Naive B cell (primary cell): ENCODE data around the gene VWCE. TPM values are rescaled to one million over a fixed set of nuclear protein-coding genes. Genes with fewer than 3 reads are reported as not detected.

Experiments used
- ATAC-seq, 2 donors: fragments of 150-1000 bp; cut with Tn5 transposase; 2 replicates each; pipeline ENCODE4 v1.10.0; 2021; ENCODE audit warnings: low read depth in 2 of 2, mild to moderate bottlenecking in 2 of 2, moderate library complexity in 2 of 2
- DNase-seq: peaks from one replicate; pipeline ENCODE4 v3.0.0; 2022
- H3K27ac Mint-ChIP-seq, 6 donors: one replicate each; pipeline ENCODE4 v1.8.0; 2020 to 2022; ENCODE audit warnings: mild to moderate bottlenecking in 6 of 6, mixed read lengths in 6 of 6, moderate library complexity in 5 of 6, inconsistent platforms in 2 of 6
- H3K27me3 Mint-ChIP-seq, 3 donors: one replicate each; pipeline ENCODE4 v1.8.0; 2021 to 2022; ENCODE audit warnings: mixed read lengths in 3 of 3, mild to moderate bottlenecking in 1 of 3
- H3K36me3 Mint-ChIP-seq, 2 donors: one replicate each; pipeline ENCODE4 v1.8.0; 2020 to 2022; ENCODE audit warnings: mixed read lengths in 2 of 2, inconsistent platforms in 1 of 2, mild to moderate bottlenecking in 1 of 2
- H3K4me1 Mint-ChIP-seq, 3 donors: one replicate each; pipeline ENCODE4 v1.8.0; 2020 to 2022; ENCODE audit warnings: mixed read lengths in 3 of 3, inconsistent platforms in 1 of 3, mild to moderate bottlenecking in 1 of 3, moderate library complexity in 1 of 3
- H3K4me3 Mint-ChIP-seq, 8 donors: one replicate each; pipeline ENCODE4 v1.8.0; 2020 to 2022; ENCODE audit warnings: mild to moderate bottlenecking in 8 of 8, mixed read lengths in 8 of 8, moderate library complexity in 8 of 8, inconsistent platforms in 2 of 8
- H3K9me3 Mint-ChIP-seq, 7 donors: one replicate each; pipeline ENCODE4 v1.8.0; 2020 to 2022; ENCODE audit warnings: mixed read lengths in 7 of 7, mild to moderate bottlenecking in 5 of 7, inconsistent platforms in 2 of 7, moderate library complexity in 1 of 7
- polyA plus RNA-seq, 6 donors: library from polyadenylated mRNA; unstranded; fragments of 300-500 nt; fragmentation: Illumina TruSeq; gene quantifications; one replicate each; pipeline ENCODE4 v1.2.3, GENCODE V29; 2021; ENCODE audit warnings: low read depth in 6 of 6

The VWCE gene
- polyA plus RNA-seq, 6 donors from 2014 or later, result 0.24 to 0.79 (median 0.76) TPM; not detected in 3

GRCh38 chr11:61287338-61287977 lies 7.7 kb downstream of the VWCE start:
- peak overlapping the region in 2 of 6 donors; percentile 58 to 64 for H3K27ac Mint-ChIP-seq

DNA sequence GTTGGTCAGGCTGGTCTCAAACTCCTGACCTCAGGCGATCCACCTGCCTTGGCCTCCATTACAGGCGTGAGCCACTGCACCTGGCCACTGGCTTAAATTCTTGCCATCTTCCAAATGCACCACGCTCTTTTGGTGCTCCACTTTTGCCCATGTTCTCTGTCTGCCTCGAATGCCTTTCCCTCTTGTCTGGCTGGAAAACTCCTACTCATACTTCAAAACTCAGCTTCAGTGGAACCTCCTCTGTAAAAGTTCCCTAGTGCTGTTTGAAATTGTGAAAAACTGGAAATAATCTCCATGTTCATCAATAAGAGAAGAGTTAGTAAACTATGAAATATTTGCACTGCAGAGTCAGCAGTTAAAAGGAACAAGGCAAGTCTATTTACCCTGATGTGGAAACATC lies 11.5 kb downstream of the VWCE start:
- H3K4me1 Mint-ChIP-seq, result peaks cover 0 to 3% (median 0%) of the 10 kb centered on the region in 3 donors
- H3K27me3 Mint-ChIP-seq, result no peaks in the 10 kb centered on the region
- peaks cover 0 to 9% (median 0%) of the 10 kb centered on the region in 7 donors for H3K9me3 Mint-ChIP-seq
- DNase-seq, result no peak
- no peak overlapping the region for H3K4me3 Mint-ChIP-seq
- peak overlapping the region in 1 of 6 donors; percentile 70 for H3K27ac Mint-ChIP-seq
- peaks cover 0 to 7% of the 10 kb centered on the region in 2 donors for H3K36me3 Mint-ChIP-seq
- ATAC-seq, result no peak

More at GRCh38 chr11:61287338-61287977, 7.7 kb downstream of the VWCE start:
- H3K36me3 Mint-ChIP-seq, result peaks cover 0 to 7% of the 10 kb centered on the region in 2 donors
- ATAC-seq (no peak), DNase-seq (no peak)
- no peaks in the 10 kb centered on the region for H3K4me1 Mint-ChIP-seq
- peaks cover 0 to 4% (median 0%) of the 10 kb centered on the region in 3 donors for H3K27me3 Mint-ChIP-seq
- H3K9me3 Mint-ChIP-seq, result peaks cover 0 to 5% (median 0%) of the 10 kb centered on the region in 7 donors
- H3K4me3 Mint-ChIP-seq, result peak overlapping the region in 1 of 8 donors; percentile 30

DNA sequence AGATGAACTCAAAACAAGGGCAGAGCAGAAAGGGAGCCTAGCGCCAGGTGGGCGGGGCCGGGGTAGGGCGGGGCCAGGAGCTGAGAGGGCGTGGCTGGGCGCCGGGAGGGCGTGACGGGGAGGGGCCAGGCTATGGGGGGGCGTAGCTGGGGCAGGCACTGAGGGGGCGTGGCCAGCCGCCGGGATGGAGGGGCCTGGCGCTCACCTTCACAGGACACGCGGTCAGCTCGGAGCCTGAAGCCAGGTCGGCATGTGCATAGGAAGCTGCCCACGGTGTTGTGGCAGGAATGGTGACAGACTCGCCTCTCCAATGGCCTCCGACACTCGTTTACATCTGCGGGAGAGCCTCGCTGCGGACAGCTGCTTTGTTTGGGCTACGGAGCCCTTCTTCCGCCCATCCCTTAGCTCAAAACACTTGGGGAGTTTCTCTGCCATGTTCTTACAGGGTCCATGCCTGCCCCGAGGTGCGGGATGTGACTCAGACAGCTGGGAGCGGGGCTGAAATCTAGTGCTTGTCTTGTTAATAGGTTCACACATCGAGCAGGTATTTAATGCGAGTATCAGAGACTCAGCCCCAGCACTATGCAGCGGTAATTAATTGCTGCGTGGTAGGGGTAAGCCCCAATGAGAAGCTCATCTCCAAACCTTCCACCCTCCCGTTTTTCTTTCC lies 13.4 kb downstream of the VWCE start:
- Mint-ChIP-seq H3K36me3 (peaks cover 0 to 7% of the 10 kb centered on the region in 2 donors), H3K9me3 (peaks cover 0 to 9% (median 0%) of the 10 kb centered on the region in 7 donors), H3K4me3 (no peak overlapping the region), H3K27ac (peak overlapping the region in 1 of 6 donors; percentile 5), H3K27me3 (no peaks in the 10 kb centered on the region), H3K4me1 (peaks cover 0 to 3% (median 0%) of the 10 kb centered on the region in 3 donors)
- peak in 1 of 2 donors; percentile 41 for ATAC-seq
- no peak for DNase-seq

DNA sequence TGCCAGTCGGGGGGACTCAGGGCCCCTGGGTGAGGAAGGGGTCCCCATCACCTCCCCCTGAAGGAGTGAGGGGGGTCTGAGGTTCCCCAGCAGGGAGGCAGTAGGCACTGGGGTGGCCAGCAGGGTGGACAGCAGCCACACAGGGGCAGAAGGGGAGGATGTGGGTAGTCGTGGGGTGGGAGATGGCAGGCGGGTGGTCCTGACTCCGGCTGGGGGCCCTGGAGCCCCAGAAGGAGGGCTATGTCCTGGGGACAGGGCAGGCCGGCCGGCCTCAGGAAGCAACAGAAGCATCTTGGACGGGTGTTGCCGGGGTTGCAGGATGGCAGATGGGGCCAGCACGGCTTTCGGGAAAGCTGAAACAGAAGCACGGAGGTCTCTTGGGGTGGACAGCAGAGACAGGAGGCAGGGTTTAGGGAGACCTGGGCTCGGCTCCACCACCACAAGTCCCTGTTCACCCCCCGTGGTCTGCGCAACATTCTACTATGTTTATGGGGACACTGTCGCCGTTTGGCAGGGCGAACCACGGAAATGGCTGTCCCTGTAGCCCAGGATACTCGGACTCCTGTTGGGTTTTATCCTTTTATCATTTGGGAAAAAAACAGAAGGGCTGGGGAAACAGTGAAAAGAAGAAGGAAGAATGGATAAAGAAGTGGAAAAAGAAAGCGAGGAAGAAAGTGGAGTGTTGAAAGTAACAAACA lies 14.1 kb downstream of the VWCE start:
- DNase-seq (no peak), ATAC-seq (no peak)
- Mint-ChIP-seq H3K27ac (peak overlapping the region in 1 of 6 donors; percentile 5), H3K36me3 (peaks cover 0 to 7% of the 10 kb centered on the region in 2 donors), H3K27me3 (no peaks in the 10 kb centered on the region), H3K4me1 (peaks cover 0 to 3% (median 0%) of the 10 kb centered on the region in 3 donors), H3K9me3 (peaks cover 0 to 9% (median 0%) of the 10 kb centered on the region in 7 donors), H3K4me3 (no peak overlapping the region)

DNA sequence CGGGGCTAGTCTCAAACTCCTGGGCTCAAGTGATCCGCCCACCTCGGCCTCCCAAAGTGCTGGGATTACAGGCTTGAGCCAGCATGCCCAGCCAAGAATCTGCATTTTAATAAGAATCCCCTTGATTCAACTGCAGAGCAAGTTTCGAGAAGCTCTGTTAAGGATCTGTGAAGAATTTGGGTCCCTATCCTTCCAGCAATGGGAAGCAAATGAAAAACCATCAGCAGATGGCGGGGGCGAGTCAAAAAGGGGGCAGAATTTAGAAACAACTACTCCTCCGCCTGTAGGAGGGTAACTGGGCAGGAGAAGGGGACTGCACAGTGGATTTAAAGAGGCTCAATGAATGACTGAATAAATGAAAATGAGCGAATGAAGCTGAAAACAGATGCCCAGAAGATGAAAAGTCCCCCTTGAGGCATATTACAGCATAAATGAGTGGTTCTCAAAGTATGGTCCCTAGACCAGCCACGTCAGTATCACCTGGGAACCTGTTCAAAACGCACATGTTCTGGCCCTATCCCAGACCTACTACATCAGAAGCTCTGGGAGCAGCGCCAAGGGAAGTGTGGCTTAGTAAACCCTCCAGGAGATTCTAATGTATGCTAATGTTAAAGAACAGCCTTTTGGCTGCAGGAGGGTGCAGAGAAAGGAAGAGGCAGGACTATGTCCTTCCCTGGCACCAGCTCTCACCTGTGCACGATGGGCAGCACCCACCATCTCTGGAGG lies 15.0 kb downstream of the VWCE start:
- no peak for DNase-seq

DNA sequence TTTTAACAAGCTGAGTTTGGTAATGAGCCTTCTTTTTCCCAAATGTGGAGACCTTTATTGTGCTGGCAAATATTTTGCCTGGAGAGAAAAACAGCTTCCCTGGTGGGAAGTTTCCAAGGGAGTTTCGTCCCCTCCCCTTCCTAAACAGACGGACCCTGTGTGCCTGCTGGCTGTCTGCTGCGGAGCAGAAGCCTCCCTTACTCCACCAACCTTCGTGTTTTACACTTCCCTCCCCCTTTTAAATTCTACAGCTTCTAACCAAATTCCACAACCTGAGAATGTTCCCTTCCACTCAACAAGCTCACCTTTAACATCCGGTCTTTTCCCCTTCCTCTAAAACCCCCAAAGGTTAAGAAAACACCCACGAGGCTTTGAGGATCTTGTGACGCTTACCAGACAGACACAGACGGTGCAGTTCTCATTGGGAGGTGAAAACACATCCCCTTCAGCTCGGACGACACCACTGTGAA lies 17.1 kb downstream of the VWCE start:
- H3K9me3 Mint-ChIP-seq, result peaks cover 0 to 4% (median 0%) of the 10 kb centered on the region in 7 donors
- no peaks in the 10 kb centered on the region for H3K27me3 Mint-ChIP-seq
- no peak for ATAC-seq
- H3K4me1 Mint-ChIP-seq, result peaks cover 0 to 3% (median 0%) of the 10 kb centered on the region in 3 donors
- DNase-seq, result no peak
- no peak overlapping the region for H3K4me3 Mint-ChIP-seq
- H3K27ac Mint-ChIP-seq, result no peak overlapping the region
- no peaks in the 10 kb centered on the region for H3K36me3 Mint-ChIP-seq

More for the DNA sequence above, 15.0 kb downstream of the VWCE start:
- ATAC-seq, result no peak
- no peaks in the 10 kb centered on the region for H3K27me3 Mint-ChIP-seq
- H3K4me3 Mint-ChIP-seq, result no peak overlapping the region
- H3K4me1 Mint-ChIP-seq, result peaks cover 0 to 3% (median 0%) of the 10 kb centered on the region in 3 donors
- H3K9me3 Mint-ChIP-seq, result peaks cover 0 to 9% (median 0%) of the 10 kb centered on the region in 7 donors
- peaks cover 0 to 7% of the 10 kb centered on the region in 2 donors for H3K36me3 Mint-ChIP-seq
- no peak overlapping the region for H3K27ac Mint-ChIP-seq

DNA sequence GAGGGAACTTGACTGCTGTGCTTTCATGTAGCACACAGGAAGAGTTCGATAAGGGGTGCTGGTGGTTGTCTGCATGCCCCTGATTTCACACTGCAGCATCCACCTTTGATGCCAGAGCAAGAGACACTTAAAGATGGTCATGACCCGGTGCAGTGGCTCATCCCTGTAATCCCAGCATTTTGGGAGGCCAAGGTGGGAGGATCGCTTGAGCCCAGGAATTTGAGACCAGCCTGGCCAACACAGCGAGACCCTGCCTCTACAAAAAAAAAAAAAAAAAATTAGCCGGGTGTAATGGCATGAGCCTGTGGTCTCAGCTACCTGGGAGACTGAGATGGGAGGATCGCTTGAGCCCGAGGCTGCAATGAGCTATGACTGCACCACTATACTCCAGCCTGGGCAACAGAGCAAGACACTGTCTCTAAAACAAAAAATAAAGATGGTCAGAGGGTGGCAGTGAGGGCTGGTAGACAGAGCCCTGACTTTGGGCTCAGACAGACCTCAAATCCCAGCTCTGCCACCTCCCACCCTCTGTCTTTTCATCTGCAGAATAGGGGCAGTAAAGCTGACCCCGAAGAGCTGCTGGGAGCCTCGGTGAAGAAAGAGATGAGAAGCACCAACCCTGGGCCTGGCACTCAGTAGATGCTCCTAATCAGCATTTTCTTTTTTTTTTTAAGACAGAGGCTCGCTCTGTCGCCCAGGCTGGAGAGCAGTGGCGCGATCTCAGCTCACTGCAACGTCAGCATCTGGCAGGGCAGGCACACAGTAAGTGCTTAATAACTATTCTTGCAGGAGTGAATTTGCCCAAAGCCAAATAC lies 17.7 kb downstream of the VWCE start:
- Mint-ChIP-seq H3K36me3 (no peaks in the 10 kb centered on the region), H3K27me3 (no peaks in the 10 kb centered on the region), H3K9me3 (peaks cover 0 to 4% (median 0%) of the 10 kb centered on the region in 7 donors), H3K27ac (no peak overlapping the region), H3K4me1 (peaks cover 0 to 3% (median 0%) of the 10 kb centered on the region in 3 donors), H3K4me3 (no peak overlapping the region)
- no peak for ATAC-seq
- DNase-seq, result no peak

GRCh38 chr11:61275191-61275590 lies 19.9 kb downstream of the VWCE start:
- H3K27me3 Mint-ChIP-seq, result no peaks in the 10 kb centered on the region
- H3K27ac Mint-ChIP-seq, result no peak overlapping the region
- no peak overlapping the region for H3K4me3 Mint-ChIP-seq
- no peaks in the 10 kb centered on the region for H3K9me3 Mint-ChIP-seq
- no peaks in the 10 kb centered on the region for H3K4me1 Mint-ChIP-seq
- no peaks in the 10 kb centered on the region for H3K36me3 Mint-ChIP-seq
- ATAC-seq, result no peak
- no peak for DNase-seq

DNA sequence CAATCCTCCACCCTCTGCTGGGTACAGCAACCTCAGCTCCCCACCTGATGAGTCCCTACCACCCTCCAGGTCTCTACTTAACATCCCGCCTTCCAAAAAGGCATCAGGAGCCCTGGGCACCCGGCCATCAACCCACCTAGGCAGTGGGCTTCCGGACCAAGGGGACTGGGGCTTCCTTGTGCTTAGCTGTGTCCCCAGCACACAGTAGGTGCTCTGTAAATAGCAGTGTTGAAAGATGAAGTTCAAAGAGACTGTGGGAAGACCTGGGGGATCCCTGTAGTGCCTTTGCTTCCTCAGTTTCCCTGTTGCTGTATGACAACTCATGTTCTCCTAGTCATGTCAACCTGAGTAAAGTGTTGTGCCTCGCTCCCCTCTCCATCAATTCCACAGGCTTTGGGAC lies 21.0 kb downstream of the VWCE start:
- Mint-ChIP-seq H3K27ac (no peak overlapping the region), H3K9me3 (no peaks in the 10 kb centered on the region), H3K36me3 (no peaks in the 10 kb centered on the region), H3K27me3 (no peaks in the 10 kb centered on the region), H3K4me1 (no peaks in the 10 kb centered on the region), H3K4me3 (no peak overlapping the region)
- ATAC-seq (no peak), DNase-seq (no peak)

GRCh38 chr11:61273178-61274078 lies 21.7 kb downstream of the VWCE start:
- no peak for ATAC-seq
- H3K9me3 Mint-ChIP-seq, result no peaks in the 10 kb centered on the region
- H3K4me3 Mint-ChIP-seq, result no peak overlapping the region
- H3K4me1 Mint-ChIP-seq, result no peaks in the 10 kb centered on the region
- H3K36me3 Mint-ChIP-seq, result no peaks in the 10 kb centered on the region
- DNase-seq, result no peak
- no peak overlapping the region for H3K27ac Mint-ChIP-seq
- H3K27me3 Mint-ChIP-seq, result no peaks in the 10 kb centered on the region

DNA sequence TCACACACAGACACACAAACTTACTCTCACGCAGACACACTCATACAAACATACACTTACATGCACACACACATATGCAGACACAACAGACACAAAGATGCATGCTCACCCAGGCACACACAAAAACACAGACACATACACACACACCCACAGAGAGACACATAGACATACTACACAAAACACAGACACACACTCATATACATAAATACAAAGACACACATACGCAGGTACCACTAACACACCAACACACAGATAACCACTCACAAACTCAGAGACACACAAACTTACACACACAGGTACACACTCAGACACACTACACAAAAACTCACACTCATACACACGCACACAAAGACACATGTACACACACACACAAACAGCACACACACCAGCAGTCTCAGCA lies 22.4 kb downstream of the VWCE start:
- H3K9me3 Mint-ChIP-seq, result no peaks in the 10 kb centered on the region
- no peaks in the 10 kb centered on the region for H3K4me1 Mint-ChIP-seq
- no peak overlapping the region for H3K4me3 Mint-ChIP-seq
- ATAC-seq (no peak), DNase-seq (no peak)
- no peaks in the 10 kb centered on the region for H3K36me3 Mint-ChIP-seq
- H3K27me3 Mint-ChIP-seq, result no peaks in the 10 kb centered on the region
- no peak overlapping the region for H3K27ac Mint-ChIP-seq
